ENCODE results near the gene HOXC11.

The HOXC11 gene

GRCh38 chr12:53975064-53975471 lies 2.1 kb downstream of the HOXC11 start:
- no peak for DNase-seq (ENCODE audit: low read depth)
- peak overlapping the region; percentile 54 for H3K4me3 ChIP-seq (ENCODE audit: control insufficient read depth, low read depth, low read length)
- no peak for TF ChIP-seq CTCF (conservative IDR thresholded peaks at IDR 0.05; ENCODE audit: control insufficient read depth, insufficient read depth, low read depth, low read length)

DNA sequence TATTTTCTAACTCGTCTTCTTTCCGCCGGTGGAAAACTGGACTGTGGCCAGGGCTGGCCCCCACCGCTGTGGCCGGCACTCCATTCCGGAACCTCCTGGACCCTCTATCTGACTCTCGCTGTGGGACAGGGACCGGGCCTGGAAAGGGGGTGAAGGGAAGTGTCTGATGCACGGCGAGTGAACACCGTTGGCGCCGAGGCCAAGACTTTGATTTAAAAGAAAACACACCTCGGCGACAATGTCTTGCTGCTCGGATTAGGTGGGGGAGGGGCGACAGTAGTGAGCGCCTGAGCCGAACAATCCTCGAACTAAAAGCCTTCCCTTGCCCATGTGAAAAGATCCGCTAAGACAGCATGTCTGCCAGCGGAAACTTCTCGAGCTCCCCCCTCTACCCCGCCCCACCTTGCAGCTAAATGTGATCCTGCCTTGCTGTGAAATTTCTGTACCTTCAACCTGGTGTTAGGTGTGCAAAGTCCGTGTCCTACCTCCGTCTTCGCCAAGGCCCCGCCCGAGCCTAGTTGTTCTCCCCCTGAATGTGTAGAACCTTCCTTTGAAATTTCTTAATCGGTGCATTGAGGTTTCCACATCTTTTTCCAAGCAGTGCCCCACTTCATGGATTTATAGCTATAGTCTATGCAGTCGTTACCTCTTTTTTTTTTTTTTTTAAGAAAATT lies 2.7 kb downstream of the HOXC11 start:
- no peak for DNase-seq (ENCODE audit: low read depth)
- TF ChIP-seq CTCF (conservative IDR thresholded peaks at IDR 0.05; ENCODE audit: control insufficient read depth, insufficient read depth, low read depth, low read length) = no peak

GRCh38 chr12:53976172-53976822 lies 3.4 kb downstream of the HOXC11 start:
- H3K4me3 ChIP-seq (ENCODE audit: control insufficient read depth, low read depth, low read length) = no peak overlapping the region
- no peak for TF ChIP-seq CTCF (conservative IDR thresholded peaks at IDR 0.05; ENCODE audit: control insufficient read depth, insufficient read depth, low read depth, low read length)
- DNase-seq (ENCODE audit: low read depth) = no peak

More for the DNA sequence above, 2.7 kb downstream of the HOXC11 start:
- peak overlapping the region; percentile 54 for H3K4me3 ChIP-seq (ENCODE audit: control insufficient read depth, low read depth, low read length)

GRCh38 chr12:53976823-53977595 lies 4.1 kb downstream of the HOXC11 start:
- no peak for TF ChIP-seq CTCF (conservative IDR thresholded peaks at IDR 0.05; ENCODE audit: control insufficient read depth, insufficient read depth, low read depth, low read length)
- H3K4me3 ChIP-seq (ENCODE audit: control insufficient read depth, low read depth, low read length) = no peak overlapping the region
- no peak for DNase-seq (ENCODE audit: low read depth)

DNA sequence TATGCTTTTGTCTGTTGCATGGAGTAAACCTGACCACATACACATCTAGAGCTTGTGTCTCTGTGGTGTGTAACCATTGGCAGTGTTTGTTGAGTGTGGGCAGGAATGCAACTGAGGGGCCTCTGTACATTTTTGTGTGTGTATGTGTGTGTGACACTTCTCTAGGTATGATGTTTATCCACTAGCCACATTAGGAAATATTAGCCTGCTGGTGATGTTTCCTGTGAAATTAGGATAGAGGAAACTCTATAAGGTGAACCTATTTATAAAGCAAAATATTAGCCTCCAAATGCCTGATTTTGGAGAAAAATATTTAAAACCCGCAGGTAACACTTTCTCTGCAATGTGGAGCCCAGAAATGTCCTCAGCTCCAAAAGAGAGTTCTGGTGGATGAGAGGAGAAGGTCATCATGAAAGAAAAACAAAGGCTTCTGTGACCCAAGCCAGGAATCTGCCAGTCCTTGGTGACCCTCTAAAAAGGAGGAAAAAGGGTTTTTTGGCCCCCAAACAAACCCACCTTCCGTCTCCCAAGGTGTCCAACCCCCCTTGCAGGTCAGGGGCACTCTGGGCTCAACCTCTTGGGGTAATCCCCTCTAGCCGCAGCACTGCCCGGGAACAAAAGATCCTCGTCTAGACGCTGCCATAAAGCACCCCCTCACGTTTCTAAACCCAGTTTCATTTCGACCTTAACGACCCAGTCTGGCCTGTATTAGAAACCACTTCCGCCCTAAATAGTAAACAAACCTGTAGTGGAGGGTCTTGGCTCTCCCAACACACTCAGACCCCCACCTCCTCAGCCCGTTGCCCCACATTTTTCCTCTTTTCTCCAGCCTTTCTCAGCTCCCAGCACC lies 4.9 kb downstream of the HOXC11 start:
- TF ChIP-seq CTCF (conservative IDR thresholded peaks at IDR 0.05; ENCODE audit: control insufficient read depth, insufficient read depth, low read depth, low read length) = no peak
- DNase-seq (ENCODE audit: low read depth) = no peak
- no peak overlapping the region for H3K4me3 ChIP-seq (ENCODE audit: control insufficient read depth, low read depth, low read length)

Data from fibroblast of mammary gland (primary cell).